Measurements from ENCODE around the gene ADAMTS14.

GRCh38 chr10:70622981-70623844, 49.1 kb upstream of the ADAMTS14 start:
- no peak for TF ChIP-seq CTCF (IDR thresholded peaks at IDR 0.05; ENCODE audit: borderline replicate concordance, extremely low read depth, low read length, poor library complexity, severe bottlenecking)
- no peak for TF ChIP-seq EZH2 (IDR thresholded peaks at IDR 0.05; ENCODE audit: borderline replicate concordance, low read depth, low read length, severe bottlenecking)
